SJSA1 (cell line): ENCODE measurements around the gene UBAP2L. TPM values are rescaled to one million over a fixed set of nuclear protein-coding genes. Genes with fewer than 3 reads are reported as not detected.
A peak's percentile ranks its signal among the peaks of the same experiment; 100 is the strongest.
"Not testable (repeated sequence)": the region's sequence is repeated elsewhere in the genome, so short reads cannot be mapped to it uniquely, and the experiment has no call there.

Experiments used
- DNase-seq, 2 experiments: peaks; one replicate each; pipeline ENCODE4 v3.0.0-alpha.2; 2015 to 2020; ENCODE audit warnings: low spot score in 2 of 2, low read depth in 1 of 2
- H3K27ac ChIP-seq: fragments of 250-450 bp; sonication (Bioruptor Pico); 2 replicates; pipeline ENCODE4 v1.5.1; 2020; ENCODE audit warnings: mild to moderate bottlenecking, moderate library complexity
- H3K27me3 ChIP-seq: fragments of 250-450 bp; sonication (Bioruptor Pico); replicated peaks from 2 replicates; pipeline ENCODE4 v1.5.1; 2020; ENCODE audit warnings: mild to moderate bottlenecking, moderate library complexity
- H3K36me3 ChIP-seq: fragments of 250-450 bp; sonication (Bioruptor Pico); 2 replicates; pipeline ENCODE4 v1.5.1; 2020; ENCODE audit warnings: mild to moderate bottlenecking
- H3K4me1 ChIP-seq: fragments of 250-450 bp; sonication (Bioruptor Pico); replicated peaks from 2 replicates; pipeline ENCODE4 v1.6.1; 2021; ENCODE audit warnings: mild to moderate bottlenecking
- H3K4me3 ChIP-seq: fragments of 250-450 bp; sonication (Bioruptor Pico); 2 replicates; pipeline ENCODE4 v1.5.1; 2020; ENCODE audit warnings: mild to moderate bottlenecking
- H3K9me3 ChIP-seq: fragments of 250-450 bp; sonication (Bioruptor Pico); replicated peaks from 2 replicates; pipeline ENCODE4 v1.5.1; 2020; ENCODE audit warnings: mild to moderate bottlenecking
- total RNA-seq: library from RNA; depleted of rRNA; stranded (reverse); fragments of >200 nt; shearing (Covaris generic); gene quantifications from 2 replicates; pipeline ENCODE4 v1.2.3, GENCODE V29; 2014

The UBAP2L gene
- total RNA-seq, 1 experiment from 2014 or later: 92.1 TPM

GRCh38 chr1:154241703-154242351 is 21.1 kb downstream of the UBAP2L start:
- H3K27me3 ChIP-seq: no peaks in the 10 kb centered on the region
- H3K4me3 ChIP-seq: no peak overlapping the region
- no peaks in the 10 kb centered on the region for H3K4me1 ChIP-seq
- H3K9me3 ChIP-seq: no peaks in the 10 kb centered on the region
- no peak overlapping the region for H3K27ac ChIP-seq
- peaks cover 95% of the 10 kb centered on the region for H3K36me3 ChIP-seq
- no peak for DNase-seq

GRCh38 chr1:154253671-154254070 is 32.9 kb downstream of the UBAP2L start:
- Histone ChIP-seq H3K27ac (no peak overlapping the region), H3K4me1 (no peaks in the 10 kb centered on the region), H3K27me3 (no peaks in the 10 kb centered on the region), H3K4me3 (no peak overlapping the region), H3K9me3 (no peaks in the 10 kb centered on the region), H3K36me3 (peaks cover 98% of the 10 kb centered on the region)
- no peak for DNase-seq

- no peak for DNase-seq
Measured at GRCh38 chr1:154256686-154257085, 35.9 kb downstream of the UBAP2L start.

GRCh38 chr1:154258784-154259183 is 38.0 kb downstream of the UBAP2L start:
- H3K36me3 ChIP-seq: peaks cover 100% of the 10 kb centered on the region
- H3K4me1 ChIP-seq: no peaks in the 10 kb centered on the region
- DNase-seq: no peak
- no peaks in the 10 kb centered on the region for H3K9me3 ChIP-seq
- H3K4me3 ChIP-seq: no peak overlapping the region
- H3K27me3 ChIP-seq: no peaks in the 10 kb centered on the region
- no peak overlapping the region for H3K27ac ChIP-seq

More at GRCh38 chr1:154256686-154257085, 35.9 kb downstream of the UBAP2L start:
- H3K4me3 ChIP-seq: no peak overlapping the region
- H3K27ac ChIP-seq: no peak overlapping the region
- no peaks in the 10 kb centered on the region for H3K27me3 ChIP-seq
- peaks cover 100% of the 10 kb centered on the region for H3K36me3 ChIP-seq
- H3K9me3 ChIP-seq: no peaks in the 10 kb centered on the region
- H3K4me1 ChIP-seq: no peaks in the 10 kb centered on the region

GRCh38 chr1:154260127-154260526 is 39.4 kb downstream of the UBAP2L start:
- peaks cover 100% of the 10 kb centered on the region for H3K36me3 ChIP-seq
- DNase-seq: no peak
- H3K9me3 ChIP-seq: no peaks in the 10 kb centered on the region
- H3K27ac ChIP-seq: no peak overlapping the region
- no peaks in the 10 kb centered on the region for H3K27me3 ChIP-seq
- H3K4me3 ChIP-seq: no peak overlapping the region
- no peaks in the 10 kb centered on the region for H3K4me1 ChIP-seq

GRCh38 chr1:154263465-154264332 is 42.9 kb downstream of the UBAP2L start:
- Histone ChIP-seq H3K4me3 (no peak overlapping the region), H3K27me3 (no peaks in the 10 kb centered on the region), H3K27ac (no peak overlapping the region), H3K9me3 (no peaks in the 10 kb centered on the region), H3K36me3 (peaks cover 88% of the 10 kb centered on the region), H3K4me1 (no peaks in the 10 kb centered on the region)
- no peak for DNase-seq

- no peak overlapping the region for H3K4me3 ChIP-seq
- no peak for DNase-seq
- H3K9me3 ChIP-seq: no peaks in the 10 kb centered on the region
- no peak overlapping the region for H3K27ac ChIP-seq
- no peaks in the 10 kb centered on the region for H3K4me1 ChIP-seq
- no peaks in the 10 kb centered on the region for H3K27me3 ChIP-seq
- peaks cover 87% of the 10 kb centered on the region for H3K36me3 ChIP-seq
Measured at GRCh38 chr1:154264454-154264853, 43.7 kb downstream of the UBAP2L start.

- peaks cover 80% of the 10 kb centered on the region for H3K36me3 ChIP-seq
- no peaks in the 10 kb centered on the region for H3K27me3 ChIP-seq
- H3K4me3 ChIP-seq: no peak overlapping the region
- H3K4me1 ChIP-seq: no peaks in the 10 kb centered on the region
- DNase-seq: no peak
- no peak overlapping the region for H3K27ac ChIP-seq
- H3K9me3 ChIP-seq: no peaks in the 10 kb centered on the region
Measured at GRCh38 chr1:154265586-154265985, 44.8 kb downstream of the UBAP2L start.

GRCh38 chr1:154270833-154271232 is 50.1 kb downstream of the UBAP2L start:
- H3K27ac ChIP-seq: no peak overlapping the region
- no peaks in the 10 kb centered on the region for H3K27me3 ChIP-seq
- no peaks in the 10 kb centered on the region for H3K9me3 ChIP-seq
- H3K4me1 ChIP-seq: peaks cover 8% of the 10 kb centered on the region
- DNase-seq: no peak
- no peak overlapping the region for H3K4me3 ChIP-seq
- peaks cover 50% of the 10 kb centered on the region for H3K36me3 ChIP-seq

GRCh38 chr1:154272217-154272998 is 51.7 kb downstream of the UBAP2L start, which contains the start of gene HAX1:
HAX1 (plus strand) TSS chr1:154272629; CDS start chr1:154272724, 95 bp downstream.
- Histone ChIP-seq H3K27me3 (no peaks in the 10 kb centered on the region), H3K4me1 (peaks cover 8% of the 10 kb centered on the region), H3K9me3 (no peaks in the 10 kb centered on the region), H3K4me3 (peak within 1 kb of the TSS; percentile 66), H3K36me3 (peaks cover 43% of the 10 kb centered on the region), H3K27ac (peak within 1 kb of the TSS; percentile 60)
- peak; percentile 94 to 96 for DNase-seq

GRCh38 chr1:154272999-154273563 is 52.3 kb downstream of the UBAP2L start:
- no peak for DNase-seq
- no peaks in the 10 kb centered on the region for H3K9me3 ChIP-seq

GRCh38 chr1:154276797-154277196 is 56.0 kb downstream of the UBAP2L start:
- Histone ChIP-seq H3K4me3 (no peak overlapping the region), H3K27ac (no peak overlapping the region), H3K4me1 (peaks cover 4% of the 10 kb centered on the region; the same call in 1 of the 2 replicates), H3K36me3 (peaks cover 24% of the 10 kb centered on the region), H3K9me3 (no peaks in the 10 kb centered on the region), H3K27me3 (no peaks in the 10 kb centered on the region)
- no peak for DNase-seq

More at GRCh38 chr1:154272999-154273563, 52.3 kb downstream of the UBAP2L start:
- Histone ChIP-seq H3K27ac (peak overlapping the region; percentile 60), H3K4me1 (peaks cover 8% of the 10 kb centered on the region), H3K36me3 (peaks cover 41% of the 10 kb centered on the region), H3K4me3 (peak overlapping the region; percentile 66), H3K27me3 (no peaks in the 10 kb centered on the region)

- H3K36me3 ChIP-seq, H3K27ac ChIP-seq, DNase-seq: not testable (repeated sequence)
Measured at GRCh38 chr1:154287591-154287990, 66.8 kb downstream of the UBAP2L start.

More at GRCh38 chr1:154287591-154287990, 66.8 kb downstream of the UBAP2L start:
- H3K9me3 ChIP-seq, H3K4me1 ChIP-seq, H3K4me3 ChIP-seq, H3K27me3 ChIP-seq: not testable (repeated sequence)
